Measurements from ENCODE around the gene AUTS2. TPM values are rescaled to one million over a fixed set of nuclear protein-coding genes. Genes with fewer than 3 reads are reported as not detected.

AUTS2 gene
- total and polyA plus RNA-seq, 2 experiments from 2014 or later: 32.0 to 91.0 TPM

DNA sequence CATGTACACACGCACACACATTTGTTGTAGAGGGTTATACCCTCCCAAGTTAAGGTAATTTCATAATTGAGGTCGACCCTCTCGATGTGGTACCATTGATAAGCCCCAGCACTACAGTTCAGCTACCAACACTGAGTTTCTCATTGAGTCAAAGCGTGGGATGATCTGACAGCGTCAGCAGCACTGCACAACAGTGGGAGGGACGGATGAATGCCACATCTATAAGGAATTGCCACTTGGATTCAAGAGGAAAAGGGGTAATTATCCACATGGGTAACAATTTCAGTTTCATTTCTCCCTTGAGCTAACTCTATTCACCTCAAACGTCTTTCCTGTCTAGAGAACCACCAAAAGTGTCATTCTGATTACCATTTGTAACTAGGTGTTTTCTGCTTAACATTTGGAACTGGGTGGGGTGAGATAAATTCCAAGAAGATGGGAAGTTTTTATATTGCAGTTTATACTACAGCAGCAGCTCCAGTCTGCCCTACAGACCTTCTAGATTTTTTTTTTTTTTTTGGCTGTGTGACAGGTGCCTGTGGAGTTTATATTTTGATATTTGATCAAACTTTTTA lies 342.9 kb downstream of the AUTS2 start (continued):
- TF ChIP-seq, protein P1, sequence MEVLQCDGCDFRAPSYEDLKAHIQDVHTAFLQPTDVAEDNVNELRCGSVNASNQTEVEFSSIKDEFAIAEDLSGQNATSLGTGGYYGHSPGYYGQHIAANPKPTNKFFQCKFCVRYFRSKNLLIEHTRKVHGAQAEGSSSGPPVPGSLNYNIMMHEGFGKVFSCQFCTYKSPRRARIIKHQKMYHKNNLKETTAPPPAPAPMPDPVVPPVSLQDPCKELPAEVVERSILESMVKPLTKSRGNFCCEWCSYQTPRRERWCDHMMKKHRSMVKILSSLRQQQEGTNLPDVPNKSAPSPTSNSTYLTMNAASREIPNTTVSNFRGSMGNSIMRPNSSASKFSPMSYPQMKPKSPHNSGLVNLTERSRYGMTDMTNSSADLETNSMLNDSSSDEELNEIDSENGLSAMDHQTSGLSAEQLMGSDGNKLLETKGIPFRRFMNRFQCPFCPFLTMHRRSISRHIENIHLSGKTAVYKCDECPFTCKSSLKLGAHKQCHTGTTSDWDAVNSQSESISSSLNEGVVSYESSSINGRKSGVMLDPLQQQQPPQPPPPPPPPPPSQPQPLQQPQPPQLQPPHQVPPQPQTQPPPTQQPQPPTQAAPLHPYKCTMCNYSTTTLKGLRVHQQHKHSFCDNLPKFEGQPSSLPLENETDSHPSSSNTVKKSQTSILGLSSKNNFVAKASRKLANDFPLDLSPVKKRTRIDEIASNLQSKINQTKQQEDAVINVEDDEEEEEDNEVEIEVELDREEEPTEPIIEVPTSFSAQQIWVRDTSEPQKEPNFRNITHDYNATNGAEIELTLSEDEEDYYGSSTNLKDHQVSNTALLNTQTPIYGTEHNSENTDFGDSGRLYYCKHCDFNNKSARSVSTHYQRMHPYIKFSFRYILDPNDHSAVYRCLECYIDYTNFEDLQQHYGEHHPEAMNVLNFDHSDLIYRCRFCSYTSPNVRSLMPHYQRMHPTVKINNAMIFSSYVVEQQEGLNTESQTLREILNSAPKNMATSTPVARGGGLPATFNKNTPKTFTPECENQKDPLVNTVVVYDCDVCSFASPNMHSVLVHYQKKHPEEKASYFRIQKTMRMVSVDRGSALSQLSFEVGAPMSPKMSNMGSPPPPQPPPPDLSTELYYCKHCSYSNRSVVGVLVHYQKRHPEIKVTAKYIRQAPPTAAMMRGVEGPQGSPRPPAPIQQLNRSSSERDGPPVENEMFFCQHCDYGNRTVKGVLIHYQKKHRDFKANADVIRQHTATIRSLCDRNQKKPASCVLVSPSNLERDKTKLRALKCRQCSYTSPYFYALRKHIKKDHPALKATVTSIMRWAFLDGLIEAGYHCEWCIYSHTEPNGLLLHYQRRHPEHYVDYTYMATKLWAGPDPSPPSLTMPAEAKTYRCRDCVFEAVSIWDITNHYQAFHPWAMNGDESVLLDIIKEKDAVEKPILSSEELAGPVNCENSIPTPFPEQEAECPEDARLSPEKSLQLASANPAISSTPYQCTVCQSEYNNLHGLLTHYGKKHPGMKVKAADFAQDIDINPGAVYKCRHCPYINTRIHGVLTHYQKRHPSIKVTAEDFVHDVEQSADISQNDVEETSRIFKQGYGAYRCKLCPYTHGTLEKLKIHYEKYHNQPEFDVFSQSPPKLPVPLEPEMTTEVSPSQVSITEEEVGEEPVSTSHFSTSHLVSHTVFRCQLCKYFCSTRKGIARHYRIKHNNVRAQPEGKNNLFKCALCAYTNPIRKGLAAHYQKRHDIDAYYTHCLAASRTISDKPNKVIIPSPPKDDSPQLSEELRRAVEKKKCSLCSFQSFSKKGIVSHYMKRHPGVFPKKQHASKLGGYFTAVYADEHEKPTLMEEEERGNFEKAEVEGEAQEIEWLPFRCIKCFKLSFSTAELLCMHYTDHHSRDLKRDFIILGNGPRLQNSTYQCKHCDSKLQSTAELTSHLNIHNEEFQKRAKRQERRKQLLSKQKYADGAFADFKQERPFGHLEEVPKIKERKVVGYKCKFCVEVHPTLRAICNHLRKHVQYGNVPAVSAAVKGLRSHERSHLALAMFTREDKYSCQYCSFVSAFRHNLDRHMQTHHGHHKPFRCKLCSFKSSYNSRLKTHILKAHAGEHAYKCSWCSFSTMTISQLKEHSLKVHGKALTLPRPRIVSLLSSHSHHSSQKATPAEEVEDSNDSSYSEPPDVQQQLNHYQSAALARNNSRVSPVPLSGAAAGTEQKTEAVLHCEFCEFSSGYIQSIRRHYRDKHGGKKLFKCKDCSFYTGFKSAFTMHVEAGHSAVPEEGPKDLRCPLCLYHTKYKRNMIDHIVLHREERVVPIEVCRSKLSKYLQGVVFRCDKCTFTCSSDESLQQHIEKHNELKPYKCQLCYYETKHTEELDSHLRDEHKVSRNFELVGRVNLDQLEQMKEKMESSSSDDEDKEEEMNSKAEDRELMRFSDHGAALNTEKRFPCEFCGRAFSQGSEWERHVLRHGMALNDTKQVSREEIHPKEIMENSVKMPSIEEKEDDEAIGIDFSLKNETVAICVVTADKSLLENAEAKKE (CRISPR knock-in tag; IDR thresholded peaks at IDR 0.05): no peak

- no peak for ATAC-seq
- Histone ChIP-seq H3K27ac (ENCODE audit: low read depth) (no peak overlapping the region), H3K27me3 (ENCODE audit: insufficient read depth) (no peaks in the 10 kb centered on the region), H3F3A (replicated peaks; ENCODE audit: low read depth) (no peaks in the 10 kb centered on the region), H2AFZ (no peak overlapping the region), H3K4me1 (ENCODE audit: insufficient read depth) (peaks cover 9% of the 10 kb centered on the region), H4K20me1 (replicated peaks; ENCODE audit: insufficient read depth) (no peaks in the 10 kb centered on the region), H3K4me3 (no peak overlapping the region), H3K79me2 (replicated peaks; ENCODE audit: insufficient read depth) (no peaks in the 10 kb centered on the region), H3K9me2 (ENCODE audit: insufficient read depth) (0 out of 2 replicates have a peak, but pooled peaks cover 3% of the 10 kb centered on the region), H3K4me2 (no peak overlapping the region), H3K36me3 (ENCODE audit: insufficient read depth) (no peaks in the 10 kb centered on the region)
- no peak overlapping the region for H3K27ac Mint-ChIP-seq
- peaks cover 7% of the 10 kb centered on the region for H3K4me1 Mint-ChIP-seq
- no peaks in the 10 kb centered on the region for H3K9me3 Mint-ChIP-seq
- no peak for DNase-seq (ENCODE audit: low spot score)
- peaks cover 2% of the 10 kb centered on the region for H3K27me3 Mint-ChIP-seq (ENCODE audit: insufficient read depth, low read depth, poor library complexity)
- H3K4me3 Mint-ChIP-seq: no peak overlapping the region
- no peaks in the 10 kb centered on the region for H3K36me3 Mint-ChIP-seq (ENCODE audit: low read depth)
- no peak for TF ChIP-seq ZNF114 (CRISPR knock-in tag; IDR thresholded peaks at IDR 0.05)
- TF ChIP-seq ZNF331 (CRISPR knock-in tag; IDR thresholded peaks at IDR 0.05; ENCODE audit: low read depth): no peak
- no peak for TF ChIP-seq EZH2phosphoT487 (IDR thresholded peaks at IDR 0.05; ENCODE audit: unreplicated experiment)
- no peak for TF ChIP-seq CREB1 (CRISPR knock-in tag; IDR thresholded peaks at IDR 0.05; ENCODE audit: low read depth)
- TF ChIP-seq STAT1 (IDR thresholded peaks at IDR 0.05; ENCODE audit: unreplicated experiment): no peak
- TF ChIP-seq EZH2 (IDR thresholded peaks at IDR 0.05; ENCODE audit: low read depth, unreplicated experiment): no peak
- TF ChIP-seq NANOG (IDR thresholded peaks at IDR 0.05; ENCODE audit: borderline replicate concordance): no peak
- TF ChIP-seq REST (IDR thresholded peaks at IDR 0.05; ENCODE audit: unreplicated experiment): no peak
- TF ChIP-seq JUNB (IDR thresholded peaks at IDR 0.05; ENCODE audit: unreplicated experiment): no peak
Measured at GRCh38 chr7:69942573-69942972, 344.3 kb downstream of the AUTS2 start.

All from GM23338 (cell line).